ENCODE results near the gene STOM.

DNA sequence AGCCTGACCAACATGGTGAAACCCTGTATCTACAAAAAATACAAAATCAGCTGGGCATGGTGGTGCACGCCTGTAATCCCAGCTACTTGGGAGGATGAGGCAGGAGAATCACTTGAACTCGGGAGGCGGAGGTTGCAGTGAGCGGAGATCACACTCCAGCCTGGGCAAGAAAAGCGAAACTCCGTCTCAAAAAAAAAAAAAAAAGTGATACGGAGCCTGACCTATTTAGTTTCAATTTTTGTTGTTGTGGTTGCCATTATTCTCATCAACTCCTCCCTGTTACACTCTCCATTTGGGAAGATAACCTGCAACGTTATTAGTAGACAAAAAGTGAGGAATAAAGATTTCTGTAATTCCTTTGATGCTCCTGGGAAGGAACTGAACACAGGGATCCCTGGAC, 1.3 kb downstream of the STOM start:
- TF ChIP-seq SUZ12 (IDR thresholded peaks at IDR 0.05; ENCODE audit: extremely low read depth, insufficient read depth, insufficient read length), result no peak
- TF ChIP-seq YY1 (IDR thresholded peaks at IDR 0.05; ENCODE audit: insufficient read depth, insufficient read length), result no peak
- TF ChIP-seq ZNF274 (IDR thresholded peaks at IDR 0.05; ENCODE audit: low read depth, low read length), result no peak

All from NT2/D1 (cell line).